GM23248 (cell line): ENCODE data around the gene KCP.

Source experiments
- EZH2 ChIP-seq: fragments of 200-600 bp; sonication (generic); IDR thresholded peaks from 2 replicates; pipeline ENCODE4 v1.6.1; 2018; ENCODE audit warnings: antibody characterized with exemption, mild to moderate bottlenecking; ENCODE audit not compliant: insufficient read depth, poor library complexity, severe bottlenecking
- EZH2phosphoT487 ChIP-seq: fragments of 200-600 bp; sonication (generic); IDR thresholded peaks from 2 replicates; pipeline ENCODE4 v1.6.1; 2018; ENCODE audit warnings: antibody characterized with exemption, moderate library complexity, mild to moderate bottlenecking, low read depth; ENCODE audit not compliant: insufficient read depth

GRCh38 chr7:128829391-128830166, 80.9 kb downstream of the KCP start:
- TF ChIP-seq EZH2 (no peak), EZH2phosphoT487 (no peak)
